ENCODE results near the gene SMIM21. TPM values are rescaled to one million over a fixed set of nuclear protein-coding genes. Genes with fewer than 3 reads are reported as not detected.
A peak's percentile ranks its signal among the peaks of the same experiment; 100 is the strongest.

Gene SMIM21
- total RNA-seq, 2 experiments from 2014 or later, result not detected

GRCh38 chr18:75455249-75456198 lies 28.0 kb upstream of the SMIM21 start:
- no peaks in the 10 kb centered on the region for H3K36me3 ChIP-seq (ENCODE audit: insufficient read depth, low read length)
- Mint-ChIP-seq H3K27me3 (peaks cover 88% of the 10 kb centered on the region), H3K36me3 (ENCODE audit: low read depth) (no peaks in the 10 kb centered on the region), H3K9me3 (peaks cover 15% of the 10 kb centered on the region), H3K4me1 (ENCODE audit: low read depth) (peaks cover 5% of the 10 kb centered on the region), H3K27ac (no peak overlapping the region), H3K4me3 (peak overlapping the region; percentile 82)
- ATAC-seq (ENCODE audit: poor library complexity) (no peak), DNase-seq (no peak)
- peaks cover 27 to 42% of the 10 kb centered on the region in 2 experiments for H3K27me3 ChIP-seq (ENCODE audit: control insufficient read depth in 1 of 2, insufficient read depth in 2 of 2, low read length in 2 of 2)
- peaks cover 8% of the 10 kb centered on the region for H3K4me1 ChIP-seq (ENCODE audit: insufficient read depth, low read length)
- H3K9me3 ChIP-seq (ENCODE audit: control insufficient read depth in 1 of 2, insufficient read depth in 1 of 2, low read length in 2 of 2), result peaks cover 9% of the 10 kb centered on the region in 2 experiments
- POLR2A ChIA-PET, result no interaction called here
- no peak overlapping the region for H3K27ac ChIP-seq (ENCODE audit: low read depth in 1 of 2, low read length in 2 of 2)
- CTCF ChIA-PET, result no interaction called here
- intact Hi-C loops (cut with DNase I, micrococcal nuclease), result no loop called here
- no peak for TF ChIP-seq CTCF (IDR thresholded peaks at IDR 0.05)
- peak overlapping the region; percentile 34 for H3K4me3 ChIP-seq (ENCODE audit: low read length)

GRCh38 chr18:75454022-75454795 lies 26.7 kb upstream of the SMIM21 start:
- Histone ChIP-seq H3K27ac (ENCODE audit: low read depth in 1 of 2, low read length in 2 of 2) (no peak overlapping the region), H3K9me3 (ENCODE audit: control insufficient read depth in 1 of 2, insufficient read depth in 1 of 2, low read length in 2 of 2) (peaks cover 9% of the 10 kb centered on the region in 2 experiments), H3K36me3 (ENCODE audit: insufficient read depth, low read length) (no peaks in the 10 kb centered on the region), H3K4me1 (ENCODE audit: insufficient read depth, low read length) (peaks cover 8% of the 10 kb centered on the region), H3K4me3 (ENCODE audit: low read length) (no peak overlapping the region), H3K27me3 (ENCODE audit: control insufficient read depth in 1 of 2, insufficient read depth in 2 of 2, low read length in 2 of 2) (peaks cover 21 to 42% of the 10 kb centered on the region in 2 experiments)
- DNase-seq (no peak), ATAC-seq (ENCODE audit: poor library complexity) (no peak)
- Mint-ChIP-seq H3K36me3 (ENCODE audit: low read depth) (no peaks in the 10 kb centered on the region), H3K27ac (no peak overlapping the region), H3K27me3 (peaks cover 80% of the 10 kb centered on the region), H3K4me1 (ENCODE audit: low read depth) (peaks cover 5% of the 10 kb centered on the region), H3K9me3 (peaks cover 16% of the 10 kb centered on the region), H3K4me3 (peak overlapping the region; percentile 25)
- ChIA-PET CTCF (no interaction called here), POLR2A (no interaction called here)
- TF ChIP-seq CTCF (IDR thresholded peaks at IDR 0.05), result no peak
- intact Hi-C loops (cut with DNase I, micrococcal nuclease), result no loop called here

GRCh38 chr18:75450906-75451305 lies 23.4 kb upstream of the SMIM21 start:
- ATAC-seq (ENCODE audit: poor library complexity) (no peak), DNase-seq (no peak)
- Mint-ChIP-seq H3K27me3 (peaks cover 58% of the 10 kb centered on the region), H3K9me3 (peaks cover 11% of the 10 kb centered on the region), H3K4me3 (no peak overlapping the region), H3K36me3 (ENCODE audit: low read depth) (no peaks in the 10 kb centered on the region), H3K4me1 (ENCODE audit: low read depth) (no peaks in the 10 kb centered on the region), H3K27ac (no peak overlapping the region)
- Histone ChIP-seq H3K4me1 (ENCODE audit: insufficient read depth, low read length) (peaks cover 2% of the 10 kb centered on the region), H3K9me3 (ENCODE audit: control insufficient read depth in 1 of 2, insufficient read depth in 1 of 2, low read length in 2 of 2) (peaks cover 4 to 9% of the 10 kb centered on the region in 2 experiments), H3K27ac (ENCODE audit: low read depth in 1 of 2, low read length in 2 of 2) (no peak overlapping the region), H3K36me3 (ENCODE audit: insufficient read depth, low read length) (no peaks in the 10 kb centered on the region), H3K4me3 (ENCODE audit: low read length) (no peak overlapping the region), H3K27me3 (ENCODE audit: control insufficient read depth in 1 of 2, insufficient read depth in 2 of 2, low read length in 2 of 2) (peaks cover 12 to 23% of the 10 kb centered on the region in 2 experiments)
- ChIA-PET CTCF (no interaction called here), POLR2A (no interaction called here)
- TF ChIP-seq CTCF (IDR thresholded peaks at IDR 0.05), result no peak
- intact Hi-C loops (cut with DNase I, micrococcal nuclease), result no loop called here

All from CD4-positive, alpha-beta T cell (primary cell).